Loucy (cell line): ENCODE data around the gene CNTRL.
"Not testable (repeated sequence)": the region's sequence is repeated elsewhere in the genome, so short reads cannot be mapped to it uniquely, and the experiment has no call there.

Source experiments
- H2AFZ ChIP-seq: fragments of 200-600 bp; sonication (generic); 2 replicates; pipeline ENCODE4 v1.6.0; 2016; ENCODE audit warnings: antibody characterized with exemption, mild to moderate bottlenecking, low read length, moderate library complexity
- H3F3A ChIP-seq: fragments of 200-600 bp; 2 replicates; pipeline ENCODE4 v1.6.0; 2016; ENCODE audit warnings: antibody characterized with exemption, low read depth, mild to moderate bottlenecking
- H3K27me3 ChIP-seq: fragments of 200-600 bp; sonication (generic); 2 replicates; pipeline ENCODE4 v1.6.1; 2014; ENCODE audit warnings: low read length, mild to moderate bottlenecking; ENCODE audit not compliant: insufficient read depth, poor library complexity, severe bottlenecking
- H3K36me3 ChIP-seq: fragments of 200-600 bp; sonication (generic); 2 replicates; pipeline ENCODE4 v1.6.1; 2016; ENCODE audit warnings: low read length; ENCODE audit not compliant: insufficient read depth
- H3K4me1 ChIP-seq: fragments of 200-600 bp; sonication (generic); 2 replicates; pipeline ENCODE4 v1.5.1; 2014; ENCODE audit warnings: low read length, mild to moderate bottlenecking; ENCODE audit not compliant: insufficient read depth, poor library complexity, severe bottlenecking
- H3K4me2 ChIP-seq: fragments of 200-600 bp; sonication (generic); 2 replicates; pipeline ENCODE4 v1.6.0; 2014; ENCODE audit warnings: antibody characterized with exemption, low read length, low read depth, mild to moderate bottlenecking; ENCODE audit not compliant: poor library complexity, severe bottlenecking
- H3K4me3 ChIP-seq: fragments of 200-600 bp; sonication (generic); 2 replicates; pipeline ENCODE4 v1.5.1; 2014; ENCODE audit warnings: low read length, mild to moderate bottlenecking, mixed read lengths; ENCODE audit not compliant: poor library complexity, severe bottlenecking
- H3K79me2 ChIP-seq: fragments of 200-600 bp; sonication (generic); 2 replicates; pipeline ENCODE4 v1.6.1; 2014; ENCODE audit warnings: low read length; ENCODE audit not compliant: insufficient read depth
- H3K9ac ChIP-seq: fragments of 200-600 bp; sonication (generic); 2 replicates; pipeline ENCODE4 v1.6.0; 2014; ENCODE audit warnings: mild to moderate bottlenecking, low read depth, low read length, moderate library complexity; ENCODE audit not compliant: poor library complexity, severe bottlenecking
- H3K9me2 ChIP-seq: fragments of 200-600 bp; sonication (generic); replicated peaks from 2 replicates; pipeline ENCODE4 v1.6.1; 2016; ENCODE audit warnings: low read depth, low read length, mixed read lengths
- H3K9me3 ChIP-seq: fragments of 200-600 bp; sonication (generic); 2 replicates; pipeline ENCODE4 v1.6.1; 2014; ENCODE audit warnings: mild to moderate bottlenecking, antibody characterized with exemption, low read length, low read depth; ENCODE audit not compliant: insufficient read depth
- H4K20me1 ChIP-seq: fragments of 200-600 bp; sonication (generic); 2 replicates; pipeline ENCODE4 v1.6.0; 2014; ENCODE audit warnings: antibody characterized with exemption, low read length, mild to moderate bottlenecking; ENCODE audit not compliant: insufficient read depth, poor library complexity, severe bottlenecking
- EZH2phosphoT487 ChIP-seq: fragments of 200-600 bp; IDR thresholded peaks from 2 replicates; pipeline ENCODE4 v1.6.1; 2018; ENCODE audit warnings: antibody characterized with exemption, mild to moderate bottlenecking, moderate library complexity, borderline replicate concordance
- TF ChIP-seq, protein P1 (sequence below): fragments of 200-600 bp; sonication (generic); conservative IDR thresholded peaks from 2 replicates; pipeline ENCODE4 v1.5.1; 2014; ENCODE audit warnings: mild to moderate bottlenecking, antibody characterized with exemption, low read length

The CNTRL gene

DNA sequence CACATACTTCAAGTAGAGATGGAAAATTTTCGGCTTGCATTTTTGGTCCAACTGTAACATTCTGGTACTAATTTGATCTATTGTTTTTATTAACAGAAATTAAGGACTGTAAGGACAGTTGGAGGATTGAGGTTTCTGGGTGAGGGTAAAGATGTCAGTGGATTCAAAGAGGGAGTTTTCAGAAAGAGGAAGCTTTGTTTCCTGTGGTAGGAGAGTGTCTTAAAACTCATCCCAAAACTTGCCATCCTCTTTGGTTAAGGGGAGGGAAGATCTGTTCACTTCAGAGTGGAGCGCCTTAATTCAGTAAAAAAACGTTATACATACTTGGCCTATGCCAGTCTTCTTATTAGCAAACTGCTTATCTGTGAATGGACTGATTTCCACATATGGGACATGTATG is 13.8 kb downstream of the CNTRL start:
- no peaks in the 10 kb centered on the region for H3K27me3 ChIP-seq
- no peak for TF ChIP-seq EZH2phosphoT487
- TF ChIP-seq, protein P1, sequence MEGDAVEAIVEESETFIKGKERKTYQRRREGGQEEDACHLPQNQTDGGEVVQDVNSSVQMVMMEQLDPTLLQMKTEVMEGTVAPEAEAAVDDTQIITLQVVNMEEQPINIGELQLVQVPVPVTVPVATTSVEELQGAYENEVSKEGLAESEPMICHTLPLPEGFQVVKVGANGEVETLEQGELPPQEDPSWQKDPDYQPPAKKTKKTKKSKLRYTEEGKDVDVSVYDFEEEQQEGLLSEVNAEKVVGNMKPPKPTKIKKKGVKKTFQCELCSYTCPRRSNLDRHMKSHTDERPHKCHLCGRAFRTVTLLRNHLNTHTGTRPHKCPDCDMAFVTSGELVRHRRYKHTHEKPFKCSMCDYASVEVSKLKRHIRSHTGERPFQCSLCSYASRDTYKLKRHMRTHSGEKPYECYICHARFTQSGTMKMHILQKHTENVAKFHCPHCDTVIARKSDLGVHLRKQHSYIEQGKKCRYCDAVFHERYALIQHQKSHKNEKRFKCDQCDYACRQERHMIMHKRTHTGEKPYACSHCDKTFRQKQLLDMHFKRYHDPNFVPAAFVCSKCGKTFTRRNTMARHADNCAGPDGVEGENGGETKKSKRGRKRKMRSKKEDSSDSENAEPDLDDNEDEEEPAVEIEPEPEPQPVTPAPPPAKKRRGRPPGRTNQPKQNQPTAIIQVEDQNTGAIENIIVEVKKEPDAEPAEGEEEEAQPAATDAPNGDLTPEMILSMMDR = no peak
- H3K4me3 ChIP-seq = no peak overlapping the region
- peaks cover 21% of the 10 kb centered on the region for H3K4me1 ChIP-seq
- peaks cover 13% of the 10 kb centered on the region for H4K20me1 ChIP-seq
- no peak overlapping the region for H2AFZ ChIP-seq
- H3K9me3 ChIP-seq = no peaks in the 10 kb centered on the region
- H3F3A ChIP-seq = no peaks in the 10 kb centered on the region
- peaks cover 60% of the 10 kb centered on the region for H3K36me3 ChIP-seq
- H3K9ac ChIP-seq = no peak overlapping the region
- no peaks in the 10 kb centered on the region for H3K9me2 ChIP-seq
- H3K4me2 ChIP-seq = no peak overlapping the region
- H3K79me2 ChIP-seq = peaks cover 44% of the 10 kb centered on the region

DNA sequence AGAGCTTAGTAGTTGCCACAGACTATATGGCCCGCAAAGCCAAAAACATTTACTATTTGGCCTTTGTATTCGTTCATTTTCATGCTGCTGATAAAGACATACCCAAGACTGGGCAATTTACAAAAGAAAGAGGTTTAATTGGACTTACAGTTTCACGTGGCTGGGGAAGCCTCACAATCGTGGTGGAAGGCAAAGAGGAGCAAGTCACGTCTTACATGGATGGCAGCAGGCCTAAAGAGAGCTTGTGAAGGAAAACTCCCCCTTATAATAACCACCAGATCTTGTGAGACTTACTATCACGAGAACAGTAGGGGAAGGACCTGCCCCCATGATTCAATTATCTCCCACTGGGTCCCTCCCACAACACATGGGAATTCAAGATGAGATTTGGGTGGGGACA is 16.0 kb downstream of the CNTRL start:
- not testable (repeated sequence) for H3K4me2 ChIP-seq, H3K27me3 ChIP-seq, H3K4me3 ChIP-seq, H2AFZ ChIP-seq, H3F3A ChIP-seq, H3K9ac ChIP-seq, H3K9me2 ChIP-seq, H3K9me3 ChIP-seq
- peaks cover 10% of the 10 kb centered on the region for H4K20me1 ChIP-seq
- H3K36me3 ChIP-seq = peaks cover 64% of the 10 kb centered on the region
- peaks cover 13% of the 10 kb centered on the region for H3K4me1 ChIP-seq
- H3K79me2 ChIP-seq = peaks cover 23% of the 10 kb centered on the region

DNA sequence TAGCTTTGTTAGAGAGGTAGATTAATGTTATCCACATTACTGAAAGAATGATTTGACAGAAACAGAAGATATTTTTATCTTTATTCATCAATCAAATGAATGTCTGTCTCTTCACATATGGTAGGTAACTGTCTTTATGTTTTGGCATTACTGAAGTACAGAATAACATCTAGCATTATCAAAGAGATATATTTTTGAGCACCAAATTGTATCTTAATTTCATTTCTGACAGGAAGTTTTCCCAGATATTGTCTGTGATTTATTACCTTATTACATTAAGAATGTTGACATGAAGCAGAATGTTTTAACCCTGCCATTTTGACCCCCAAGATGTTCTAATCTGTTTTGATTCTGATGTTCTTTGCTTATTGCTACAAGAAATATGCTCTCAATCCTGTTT is 20.3 kb downstream of the CNTRL start:
- no peaks in the 10 kb centered on the region for H3K9me2 ChIP-seq
- TF ChIP-seq, protein P1 = no peak
- TF ChIP-seq EZH2phosphoT487 = no peak
- no peaks in the 10 kb centered on the region for H3K27me3 ChIP-seq
- H3F3A ChIP-seq = no peaks in the 10 kb centered on the region
- H2AFZ ChIP-seq = no peak overlapping the region
- no peaks in the 10 kb centered on the region for H3K4me1 ChIP-seq
- no peaks in the 10 kb centered on the region for H3K9me3 ChIP-seq
- H3K36me3 ChIP-seq = peaks cover 85% of the 10 kb centered on the region
- H3K79me2 ChIP-seq = no peaks in the 10 kb centered on the region
- no peak overlapping the region for H3K9ac ChIP-seq
- no peaks in the 10 kb centered on the region for H4K20me1 ChIP-seq
- H3K4me3 ChIP-seq = no peak overlapping the region
- no peak overlapping the region for H3K4me2 ChIP-seq

DNA sequence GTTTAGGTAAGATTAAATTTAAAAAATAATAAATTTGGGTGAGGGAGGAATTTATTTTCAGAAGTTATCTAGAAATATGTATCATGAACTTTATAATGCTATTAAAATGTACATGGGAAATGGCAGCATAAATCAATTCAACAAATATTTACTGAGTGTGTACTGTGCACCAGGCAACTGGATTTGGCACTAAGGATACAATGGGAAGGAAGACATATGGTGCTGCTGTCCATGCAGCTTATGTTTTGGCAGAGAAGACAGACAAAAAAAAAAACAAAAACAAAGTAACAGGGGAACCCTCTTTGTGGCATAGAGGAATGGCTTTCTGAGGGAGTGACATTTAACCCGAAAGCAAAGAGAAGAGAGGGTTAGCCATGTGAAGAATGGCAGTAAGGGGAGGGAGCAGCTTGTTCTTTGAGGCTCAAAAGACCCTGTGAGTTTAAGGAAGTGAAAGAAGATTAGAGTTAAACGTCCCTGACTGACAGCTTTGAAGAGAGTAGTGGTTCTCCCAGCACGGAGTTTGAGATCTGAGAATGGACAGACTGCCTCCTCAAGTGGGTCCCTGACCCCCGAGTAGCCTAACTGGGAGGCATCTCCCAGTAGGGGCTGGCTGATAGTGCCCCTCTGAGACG is 23.9 kb downstream of the CNTRL start:
- H3F3A ChIP-seq = no peaks in the 10 kb centered on the region
- H3K4me2 ChIP-seq = no peak overlapping the region
- H3K36me3 ChIP-seq = peaks cover 60% of the 10 kb centered on the region
- no peak for TF ChIP-seq EZH2phosphoT487
- TF ChIP-seq, protein P1 = no peak
- no peaks in the 10 kb centered on the region for H3K9me3 ChIP-seq
- H3K9ac ChIP-seq = no peak overlapping the region
- no peaks in the 10 kb centered on the region for H3K4me1 ChIP-seq
- H3K9me2 ChIP-seq = no peaks in the 10 kb centered on the region
- no peak overlapping the region for H3K4me3 ChIP-seq
- no peaks in the 10 kb centered on the region for H4K20me1 ChIP-seq
- H2AFZ ChIP-seq = no peak overlapping the region
- H3K79me2 ChIP-seq = no peaks in the 10 kb centered on the region
- no peaks in the 10 kb centered on the region for H3K27me3 ChIP-seq

DNA sequence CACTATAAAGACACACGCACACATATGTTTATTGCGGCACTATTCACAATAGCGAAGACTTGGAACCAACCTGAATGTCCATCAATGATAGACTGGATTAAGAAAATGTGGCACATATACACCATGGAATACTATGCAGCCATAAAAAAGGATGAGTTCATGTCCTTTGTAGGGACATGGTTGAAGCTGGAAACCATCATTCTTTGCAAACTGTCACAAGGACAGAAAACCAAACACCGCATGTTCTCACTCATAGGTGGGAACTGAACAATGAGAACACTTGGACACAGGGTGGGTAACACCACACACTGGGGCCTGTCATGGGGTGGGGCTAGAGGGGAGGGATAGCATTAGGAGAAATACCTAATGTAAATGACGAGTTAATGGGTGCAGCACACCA is 29.3 kb downstream of the CNTRL start:
- Histone ChIP-seq H3K4me1 (peaks cover 41% of the 10 kb centered on the region), H3F3A (peaks cover 16% of the 10 kb centered on the region)
- H3K9me3 ChIP-seq, H3K9ac ChIP-seq, H3K9me2 ChIP-seq, H3K27me3 ChIP-seq, H3K4me3 ChIP-seq, H3K79me2 ChIP-seq, H2AFZ ChIP-seq, H4K20me1 ChIP-seq, H3K4me2 ChIP-seq, H3K36me3 ChIP-seq: not testable (repeated sequence)
